Stimulated activated CD4-positive, alpha-beta T cell treated with anti-CD3 and anti-CD28 coated beads, TNF-alpha, amount 100 ng/mL, for 4 hours (primary cell): Measurements from ENCODE around the gene OR1D5.
A peak's percentile ranks its signal among the peaks of the same experiment; 100 is the strongest.
"Not testable (repeated sequence)": the region's sequence is repeated elsewhere in the genome, so short reads cannot be mapped to it uniquely, and the experiment has no call there.

Experiments
- DNase-seq, 3 experiments: peaks; one replicate each; pipeline ENCODE4 v3.0.0-alpha.2; 2020; ENCODE audit warnings: low read depth in 3 of 3

Gene OR1D5

GRCh38 chr17:3032258-3033247, 30.9 kb downstream of the OR1D5 start:
- DNase-seq: no peak

GRCh38 chr17:3030852-3031470, 32.4 kb downstream of the OR1D5 start:
- DNase-seq: not testable (repeated sequence)

DNA sequence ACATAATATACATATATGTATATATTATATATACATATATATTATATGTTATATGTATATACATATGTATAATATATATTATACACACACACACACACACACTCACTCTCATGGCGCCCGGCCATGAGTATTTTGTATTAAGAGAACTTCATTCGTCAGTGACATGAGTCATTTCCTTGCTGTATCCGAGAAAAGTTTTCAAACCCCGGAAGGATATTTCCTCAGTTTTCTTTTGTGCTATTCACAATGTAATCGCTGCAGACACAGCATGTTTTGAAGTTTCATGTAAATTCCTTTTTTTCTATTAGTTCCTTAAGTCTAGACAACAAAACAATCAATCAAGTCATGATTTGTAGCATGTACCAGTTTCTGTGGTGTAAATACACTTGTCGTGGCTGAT, 33.3 kb downstream of the OR1D5 start:
- DNase-seq: no peak

DNA sequence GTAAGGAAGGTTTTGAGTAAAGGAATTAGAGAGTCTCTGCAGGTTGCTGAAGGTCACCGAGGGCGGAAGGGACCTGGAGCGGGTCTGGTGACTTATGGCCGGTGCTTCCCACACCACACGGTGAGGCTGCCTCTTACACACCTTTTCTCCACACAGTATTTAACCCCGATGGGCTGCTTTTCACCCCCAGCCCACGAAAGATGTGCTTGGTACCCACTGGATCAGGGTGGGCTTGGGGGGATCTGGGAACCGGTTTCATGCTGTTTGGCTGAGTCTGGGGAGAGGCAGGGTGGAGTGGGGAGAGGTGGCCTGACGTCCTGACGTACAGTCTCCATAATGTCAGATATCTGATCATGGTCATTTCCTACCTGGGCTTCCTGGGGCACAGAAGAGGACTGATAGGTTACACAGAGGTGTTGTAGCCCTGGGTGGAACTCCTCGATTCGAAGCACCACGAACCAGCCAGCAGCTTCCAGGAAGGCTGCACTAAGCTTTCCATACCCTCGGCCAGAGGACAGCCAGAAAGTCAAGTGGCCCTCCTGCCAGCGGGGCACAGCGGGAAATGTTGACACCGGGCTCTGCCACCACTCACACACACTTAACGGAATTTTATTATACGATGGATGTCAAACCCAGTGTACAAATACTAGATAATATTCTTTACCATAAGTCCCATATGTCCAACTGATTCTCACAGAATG, 34.0 kb downstream of the OR1D5 start:
- DNase-seq: no peak

DNA sequence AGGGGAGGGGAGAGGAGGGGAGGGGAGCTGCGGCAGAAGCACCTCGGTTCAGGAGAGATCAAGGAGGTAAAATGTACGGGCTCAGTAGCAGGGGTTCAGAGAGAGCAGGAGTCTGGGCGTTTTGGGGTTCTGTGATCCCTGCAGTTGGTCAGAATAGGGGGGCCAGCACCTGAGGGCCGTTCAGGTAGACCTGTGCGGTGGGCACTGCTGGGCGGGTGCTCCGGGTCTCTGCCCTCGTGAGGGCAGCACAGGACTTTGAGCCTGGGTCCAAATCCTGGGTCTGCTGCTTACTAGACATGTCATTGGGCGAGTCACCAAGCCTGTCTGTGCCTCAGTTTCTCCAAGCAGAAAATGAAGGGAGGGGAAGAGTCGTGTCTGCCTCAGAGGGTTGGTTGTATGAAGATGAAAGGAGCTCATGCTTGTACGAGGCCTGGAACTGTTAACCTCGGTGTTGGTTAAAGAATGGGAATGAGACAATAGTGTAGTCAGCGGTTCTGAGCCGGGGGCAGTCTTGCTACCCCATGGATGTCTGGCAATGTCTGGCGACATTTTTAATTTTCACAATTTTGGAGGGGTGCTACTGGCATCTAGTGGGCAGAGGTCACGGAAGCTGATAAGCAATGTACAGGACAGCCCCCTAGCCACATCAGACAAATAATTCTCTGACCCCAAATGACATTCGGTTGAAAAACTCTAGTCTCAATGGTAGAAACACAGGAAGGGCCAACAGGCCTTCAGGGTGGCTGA, 35.4 kb downstream of the OR1D5 start:
- DNase-seq: no peak

DNA sequence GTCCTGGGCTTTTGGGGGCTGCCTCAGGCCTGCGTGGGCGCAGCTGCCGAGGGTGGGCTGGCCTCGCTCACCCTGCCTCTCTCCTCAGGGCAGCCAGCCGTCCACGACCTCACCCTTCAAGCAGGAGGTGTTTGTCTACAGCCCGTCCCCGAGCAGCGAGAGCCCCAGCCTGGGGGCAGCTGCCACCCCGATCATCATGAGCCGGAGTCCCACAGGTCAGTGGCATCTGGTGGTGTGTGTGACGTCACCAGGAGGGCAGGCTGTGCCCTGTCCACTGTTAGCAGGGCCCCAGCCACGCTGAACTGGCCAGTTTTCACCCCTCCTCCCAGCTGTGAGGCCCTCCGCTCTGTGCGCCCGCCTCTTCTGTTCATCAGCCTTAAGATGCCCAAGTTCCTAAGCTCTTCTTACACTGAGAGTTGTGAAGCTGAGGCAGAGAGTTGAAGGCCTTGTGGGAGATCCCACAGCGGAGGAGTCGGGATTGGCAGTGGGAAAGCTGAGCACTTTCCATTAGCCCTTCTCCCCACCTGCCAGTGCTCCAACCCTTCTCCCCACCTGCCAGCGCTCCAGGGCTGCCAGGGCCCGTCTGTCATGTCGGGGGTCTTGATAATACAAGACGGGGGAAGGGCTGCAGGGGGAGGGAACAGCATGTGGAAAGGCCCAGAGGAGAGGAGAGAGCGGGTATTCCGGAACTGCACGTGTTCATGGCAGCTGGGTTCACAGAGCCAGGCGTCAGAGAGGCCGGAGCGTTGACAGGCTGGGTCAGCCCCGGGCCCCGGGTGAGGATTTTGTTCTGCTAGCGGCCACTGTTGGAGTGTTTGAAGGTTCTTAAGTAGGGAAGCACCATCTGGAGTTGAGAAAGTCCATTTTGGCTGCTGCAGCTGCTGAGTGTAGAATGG, 36.3 kb downstream of the OR1D5 start:
- DNase-seq: no peak

DNA sequence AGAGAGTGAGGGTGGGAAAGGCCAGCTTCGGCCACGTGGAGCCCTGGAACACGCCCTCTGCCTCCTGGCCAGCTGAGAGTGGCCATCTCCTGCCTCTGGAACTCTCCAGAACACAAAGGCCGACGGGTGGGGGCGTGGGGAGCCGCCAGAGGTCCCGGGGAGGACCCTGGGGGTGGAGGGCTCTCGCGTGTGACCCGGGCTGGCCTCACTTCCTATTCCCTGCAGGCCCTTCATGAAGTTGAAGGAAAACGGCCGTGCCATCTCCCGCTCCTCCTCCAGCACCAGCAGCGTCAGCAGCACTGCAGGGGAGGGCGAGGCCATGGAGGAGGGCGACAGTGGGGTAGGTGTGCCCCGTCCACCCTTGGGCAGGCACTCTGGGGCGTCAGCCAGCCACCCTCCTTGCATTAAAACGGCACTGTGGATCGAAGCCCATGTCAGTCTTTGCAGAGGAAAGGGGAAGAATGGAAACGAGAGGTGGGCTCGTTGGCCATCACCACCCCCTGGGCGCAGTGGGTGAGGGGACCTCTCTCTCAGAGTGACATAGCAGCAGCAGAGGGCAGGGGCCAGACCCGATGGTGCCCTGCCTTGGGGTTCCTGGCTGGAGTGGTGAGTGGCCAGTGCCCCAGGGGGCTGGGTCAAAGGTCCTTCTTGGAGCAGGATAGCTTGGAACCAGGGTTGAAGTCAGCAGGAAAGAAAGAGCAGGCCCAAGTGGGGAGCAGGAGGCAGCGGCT, 37.1 kb downstream of the OR1D5 start:
- no peak for DNase-seq

DNA sequence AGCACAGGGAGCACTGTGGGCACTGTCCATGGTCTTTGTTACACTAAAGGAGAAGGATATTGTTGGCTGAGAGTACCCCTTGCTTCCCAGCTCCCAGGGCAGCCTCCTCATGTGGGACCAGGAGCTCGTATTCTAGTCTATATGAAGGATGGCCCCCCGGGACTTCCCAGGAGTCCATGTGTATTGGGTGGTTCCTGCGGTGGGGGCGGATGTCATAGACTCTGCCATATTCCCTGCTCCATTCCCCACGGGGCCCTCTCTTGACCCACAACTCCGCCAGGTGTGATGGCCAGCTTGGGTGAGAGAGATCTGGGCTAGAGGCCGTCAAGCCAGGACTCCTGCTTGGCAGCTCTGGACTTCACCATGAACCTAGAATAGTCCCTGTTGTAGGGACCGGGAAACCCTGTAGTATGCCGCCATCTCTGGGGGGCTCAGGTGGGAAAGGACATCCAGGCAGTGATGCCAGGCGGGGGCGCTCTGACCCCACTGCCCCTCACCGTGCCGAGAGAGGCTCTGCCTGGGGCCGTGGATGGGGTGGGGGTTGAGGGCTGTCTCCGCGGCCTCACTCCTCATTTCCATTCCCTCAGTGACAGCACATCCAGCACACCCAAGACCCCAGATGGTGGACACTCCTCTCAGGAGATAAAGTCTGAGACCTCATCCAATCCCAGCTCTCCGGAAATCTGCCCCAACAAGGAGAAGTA, 37.8 kb downstream of the OR1D5 start:
- DNase-seq: no peak

DNA sequence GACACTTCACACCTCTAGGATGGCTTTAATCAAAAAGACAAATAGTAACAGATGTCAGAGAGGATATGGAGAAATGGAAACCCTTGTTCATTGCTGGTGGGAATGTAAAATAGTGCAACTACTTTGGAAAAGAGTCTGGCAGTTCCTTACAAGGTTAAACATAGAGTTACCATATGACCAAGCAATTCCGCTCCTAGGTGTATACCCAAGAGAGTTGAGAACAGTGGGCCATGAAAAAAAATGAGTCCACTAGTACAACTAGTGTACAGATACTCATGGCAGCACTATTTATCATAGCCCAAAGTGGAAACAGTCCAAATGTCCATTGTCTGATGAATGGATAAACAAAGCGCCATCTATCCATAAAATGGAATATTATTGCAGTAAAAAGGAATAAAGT, 39.1 kb downstream of the OR1D5 start:
- no peak for DNase-seq

DNA sequence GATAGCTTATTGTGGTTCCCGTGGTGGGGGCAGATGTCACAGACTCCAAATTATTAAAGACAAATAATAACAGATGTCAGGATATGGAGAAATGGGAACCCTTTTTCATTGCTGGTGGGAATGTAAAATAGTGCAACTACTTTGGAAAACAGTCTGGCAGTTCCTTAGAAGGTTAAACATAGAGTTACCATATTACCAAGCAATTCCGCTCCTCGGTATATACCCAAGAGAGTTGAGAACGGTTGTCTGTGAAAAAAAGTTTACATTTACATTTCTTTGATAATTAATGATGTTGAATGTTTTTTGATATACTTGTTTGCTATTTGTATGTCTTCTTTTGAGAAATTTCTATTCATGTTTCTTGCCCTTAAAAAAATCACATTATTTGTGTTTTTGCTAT, 41.2 kb downstream of the OR1D5 start:
- no peak for DNase-seq

DNA sequence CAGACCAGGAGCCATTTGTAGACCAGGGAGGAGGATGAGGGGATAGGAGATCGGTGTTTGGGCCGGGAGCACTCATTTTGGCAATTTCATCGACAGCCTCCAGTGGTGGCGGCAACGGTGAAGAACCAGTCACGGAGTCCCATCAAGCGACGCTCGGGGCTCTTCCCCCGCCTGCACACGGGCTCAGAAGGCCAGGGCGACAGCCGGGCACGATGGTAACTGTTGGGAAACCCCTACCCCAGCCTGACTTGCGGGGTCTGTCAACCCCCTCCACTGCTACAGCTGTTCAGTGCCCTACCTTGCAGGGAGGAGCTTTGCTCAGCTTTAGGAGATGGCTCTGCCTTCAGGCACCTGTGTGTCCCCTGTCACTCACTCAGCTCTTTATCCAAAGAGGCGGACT, 43.0 kb downstream of the OR1D5 start:
- DNase-seq: no peak

- no peak for DNase-seq
Observed at GRCh38 chr17:3019761-3020160, 43.6 kb downstream of the OR1D5 start.

- no peak for DNase-seq
Observed at GRCh38 chr17:3017936-3018335, 45.5 kb downstream of the OR1D5 start.

DNA sequence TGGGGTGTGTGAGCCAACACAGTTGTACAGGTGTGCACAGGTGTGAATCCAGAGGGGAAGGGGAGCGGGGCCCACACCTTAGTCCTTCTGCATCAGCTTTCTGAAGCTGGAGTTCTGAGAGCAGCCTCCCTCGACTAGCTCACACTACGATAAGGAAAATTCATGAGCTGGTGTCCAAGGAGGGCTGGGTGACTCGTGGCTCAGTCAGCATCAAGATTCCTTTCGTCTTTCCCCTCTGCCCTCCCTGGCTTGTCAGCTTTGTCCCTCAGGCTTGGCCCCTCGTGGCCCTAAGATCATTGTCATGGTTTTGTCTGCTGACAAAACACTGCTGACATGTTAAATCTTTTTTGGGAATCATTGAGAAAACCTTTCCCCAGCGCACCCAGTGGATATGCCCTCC, 47.5 kb downstream of the OR1D5 start:
- no peak for DNase-seq

DNA sequence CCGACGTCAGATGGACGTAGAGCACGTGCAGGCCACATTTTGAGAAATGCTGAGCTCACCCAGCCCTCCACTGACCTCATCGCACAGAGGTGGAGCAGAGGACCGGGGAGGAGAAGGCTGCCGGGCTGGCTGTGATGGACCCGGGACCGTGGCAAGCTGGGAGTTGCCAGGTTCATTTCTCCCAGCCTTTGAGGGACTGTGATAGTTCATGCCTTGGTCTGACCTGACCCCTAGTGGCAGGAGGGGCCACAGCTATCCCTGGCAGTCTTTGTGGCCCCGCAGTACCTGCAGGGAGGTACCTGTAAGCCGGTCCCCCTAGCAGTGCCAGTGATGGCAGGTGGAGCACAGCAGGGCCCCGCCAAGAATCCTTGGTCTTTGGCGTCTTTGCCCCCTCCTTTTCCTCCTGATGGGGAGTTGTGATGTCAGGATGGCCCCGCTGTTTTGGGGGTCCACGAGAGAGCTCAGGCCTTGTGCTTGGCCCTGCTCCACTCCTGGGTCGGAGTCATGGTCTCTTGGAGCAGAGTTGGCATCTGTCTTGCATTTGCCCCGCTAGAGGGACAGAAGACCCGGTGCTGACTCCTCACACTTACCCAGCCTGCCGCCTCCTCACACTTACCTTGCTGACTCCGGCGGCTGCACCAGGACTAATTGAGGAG, 50.4 kb downstream of the OR1D5 start:
- peak; percentile 18 to 37 (median 25) for DNase-seq
